ENCODE data around the gene FRMD5. TPM values are rescaled to one million over a fixed set of nuclear protein-coding genes. Genes with fewer than 3 reads are reported as not detected.

Gene FRMD5
- total and polyA plus RNA-seq, 11 donors = 12.5 to 110 (median 55.7) TPM

- TF ChIP-seq CTCF (IDR thresholded peaks at IDR 0.05) (no peak), POLR2A (IDR thresholded peaks at IDR 0.05) (peak in 1 of 2 donors; percentile 78)
- ATAC-seq = peak; percentile 95 to 98 (median 97)
- peak within 1 kb of the TSS; percentile 61 to 98 (median 82) for H3K4me3 ChIP-seq
- peaks cover 0 to 8% (median 0%) of the 10 kb centered on the region in 9 donors for H3K36me3 ChIP-seq
- H3K4me1 ChIP-seq = peaks cover 0 to 58% (median 38%) of the 10 kb centered on the region in 12 donors
- 9 to 10% (median 9%) methylated on average over 46 of the region's 46 CpGs for WGBS, 4 donors
- no peaks in the 10 kb centered on the region for H3K9me3 ChIP-seq
- intact Hi-C loops (cut with DNase I) = loop anchor here in 2 of 10 donors (1.0 to 10.0 kb wide), 3 partner anchors 24 to 60 kb away; partner anchors contain the start of genes HYPK (in 2 of the 2), SERINC4 (in 2 of the 2) and SERF2 (in 1 of the 2)
- no peaks in the 10 kb centered on the region for H3K27me3 ChIP-seq
- peak; percentile 94 to 96 (median 96) for DNase-seq
- peak within 1 kb of the TSS; percentile 27 to 93 (median 86) for H3K27ac ChIP-seq
Measured at GRCh38 chr15:43824302-43825246, 370.5 kb downstream of the FRMD5 start, which contains the start of gene MFAP1. Gene MFAP1 (minus strand): TSS chr15:43824690. CDS start chr15:43824569, 121 bp downstream.

- intact Hi-C loops (cut with DNase I) = loop anchor here in 1 of 10 donors (10.0 kb wide), 1 partner anchor 57 kb away; no protein-coding TSS in a partner anchor
- DNase-seq (no peak), ATAC-seq (no peak)
- H3K4me1 ChIP-seq = peaks cover 0 to 38% (median 25%) of the 10 kb centered on the region in 12 donors
- H3K4me3 ChIP-seq = no peak overlapping the region
- H3K27ac ChIP-seq = no peak overlapping the region
- WGBS, 4 donors = 72 to 85% (median 81%) methylated on average over 3 of the region's 3 CpGs
- H3K27me3 ChIP-seq = no peaks in the 10 kb centered on the region
- H3K36me3 ChIP-seq = peaks cover 0 to 27% (median 14%) of the 10 kb centered on the region in 9 donors
- TF ChIP-seq CTCF (IDR thresholded peaks at IDR 0.05) (no peak), POLR2A (IDR thresholded peaks at IDR 0.05) (no peak)
- no peaks in the 10 kb centered on the region for H3K9me3 ChIP-seq
Measured at GRCh38 chr15:43821505-43821904, 373.6 kb downstream of the FRMD5 start.

Other genes with a start within 250 kb of the FRMD5 start
- gene GOLM2, start 93.4 kb upstream of the FRMD5 start, total RNA-seq = 10 to 100 TPM; 20.8 to 54.7 (median 29.9) TPM
- 10 to 100 TPM; 10.6 to 23.3 TPM for gene GOLM2, start 93.4 kb upstream of the FRMD5 start, polyA plus RNA-seq
- 10 to 100 TPM; 16.5 to 27.6 (median 19.8) TPM for gene CTDSPL2, start 232.4 kb upstream of the FRMD5 start, total RNA-seq
- 1 to 10 TPM; 3.0 to 9.6 TPM for gene CTDSPL2, start 232.4 kb upstream of the FRMD5 start, polyA plus RNA-seq